Central memory CD4-positive, alpha-beta T cell (primary cell): ENCODE data around the gene CRKL.

Experiments used
- DNase-seq: peaks from one replicate; pipeline ENCODE4 v3.0.0; 2022

The CRKL gene

GRCh38 chr22:20983081-20983771 is 66.0 kb downstream of the CRKL start:
- DNase-seq, result no peak

GRCh38 chr22:20985720-20986119 is 68.5 kb downstream of the CRKL start:
- no peak for DNase-seq

- DNase-seq, result no peak
These were observed 69.2 kb downstream of the CRKL start for GRCh38 chr22:20986365-20986764.

GRCh38 chr22:20987375-20987774 is 70.2 kb downstream of the CRKL start:
- DNase-seq, result no peak

- DNase-seq, result no peak
These were observed 71.5 kb downstream of the CRKL start for GRCh38 chr22:20988573-20989322.

GRCh38 chr22:20989323-20990138 is 72.3 kb downstream of the CRKL start:
- no peak for DNase-seq

- no peak for DNase-seq
These were observed 73.3 kb downstream of the CRKL start for GRCh38 chr22:20990184-20991180.

GRCh38 chr22:20991252-20992055 is 74.2 kb downstream of the CRKL start:
- DNase-seq, result no peak

GRCh38 chr22:20992056-20992442 is 74.8 kb downstream of the CRKL start:
- no peak for DNase-seq

- no peak for DNase-seq
These were observed 75.5 kb downstream of the CRKL start for GRCh38 chr22:20992456-20993303.

- DNase-seq, result no peak
These were observed 76.3 kb downstream of the CRKL start for GRCh38 chr22:20993304-20994127.

GRCh38 chr22:20994128-20994901 is 77.1 kb downstream of the CRKL start:
- DNase-seq, result no peak

GRCh38 chr22:20994902-20995241 is 77.7 kb downstream of the CRKL start:
- DNase-seq, result no peak

- DNase-seq, result no peak
These were observed 78.3 kb downstream of the CRKL start for GRCh38 chr22:20995329-20996030.

GRCh38 chr22:20996031-20996410 is 78.8 kb downstream of the CRKL start:
- no peak for DNase-seq

GRCh38 chr22:20996598-20997535 is 79.7 kb downstream of the CRKL start:
- DNase-seq, result no peak
